Endothelial cell (in vitro differentiated cells): ENCODE data around the gene NBAS. TPM values are rescaled to one million over a fixed set of nuclear protein-coding genes. Genes with fewer than 3 reads are reported as not detected.

ENCODE experiments used
- DNase-seq: peaks from one replicate; pipeline ENCODE4 v3.0.0; 2021; ENCODE audit warnings: low spot score
- H3K27ac Mint-ChIP-seq: one replicate; pipeline ENCODE4 v1.8.0; 2021; ENCODE audit warnings: mixed read lengths, inconsistent platforms; ENCODE audit not compliant: unreplicated experiment
- H3K27me3 Mint-ChIP-seq: one replicate; pipeline ENCODE4 v1.8.0; 2021; ENCODE audit warnings: mild to moderate bottlenecking, moderate library complexity, mixed read lengths, inconsistent platforms; ENCODE audit not compliant: unreplicated experiment
- H3K36me3 Mint-ChIP-seq: one replicate; pipeline ENCODE4 v1.8.0; 2021; ENCODE audit warnings: mild to moderate bottlenecking, low read depth, mixed read lengths, inconsistent platforms; ENCODE audit not compliant: unreplicated experiment
- H3K4me1 Mint-ChIP-seq: one replicate; pipeline ENCODE4 v1.8.0; 2021; ENCODE audit warnings: mild to moderate bottlenecking, mixed read lengths, inconsistent platforms; ENCODE audit not compliant: unreplicated experiment
- H3K4me3 Mint-ChIP-seq: one replicate; pipeline ENCODE4 v1.8.0; 2021; ENCODE audit warnings: mild to moderate bottlenecking, mixed read lengths, inconsistent platforms; ENCODE audit not compliant: unreplicated experiment
- H3K9me3 Mint-ChIP-seq: one replicate; pipeline ENCODE4 v1.8.0; 2021; ENCODE audit warnings: mixed read lengths, inconsistent platforms; ENCODE audit not compliant: unreplicated experiment
- CTCF ChIP-seq: fragments of 200-600 bp; sonication (generic); IDR thresholded peaks from one replicate; pipeline ENCODE4 v1.5.0; 2021; ENCODE audit warnings: antibody characterized with exemption; ENCODE audit not compliant: unreplicated experiment
- total RNA-seq: library from RNA; stranded (reverse); fragmentation: NEBNext Ultra II Directional; extraction: Animal tissue kit (Norgen Biotek cat#: 25700); gene quantifications from one replicate; pipeline ENCODE4 v1.2.1, GENCODE V29; 2021; ENCODE audit not compliant: unreplicated experiment

The NBAS gene
- total RNA-seq, 1 donor from 2014 or later = 52.8 TPM

- H3K4me1 Mint-ChIP-seq = peaks cover 17% of the 10 kb centered on the region
- DNase-seq = no peak
- no peak for TF ChIP-seq CTCF
- H3K27me3 Mint-ChIP-seq = peaks cover 5% of the 10 kb centered on the region
- no peak overlapping the region for H3K27ac Mint-ChIP-seq
- H3K36me3 Mint-ChIP-seq = peaks cover 8% of the 10 kb centered on the region
- no peak overlapping the region for H3K4me3 Mint-ChIP-seq
- no peaks in the 10 kb centered on the region for H3K9me3 Mint-ChIP-seq
Measured at GRCh38 chr2:15242936-15243461, 318.1 kb downstream of the NBAS start.

GRCh38 chr2:15241929-15242328 is 319.2 kb downstream of the NBAS start:
- Mint-ChIP-seq H3K4me1 (peaks cover 18% of the 10 kb centered on the region), H3K27ac (no peak overlapping the region), H3K36me3 (peaks cover 10% of the 10 kb centered on the region), H3K27me3 (peaks cover 5% of the 10 kb centered on the region), H3K4me3 (no peak overlapping the region), H3K9me3 (no peaks in the 10 kb centered on the region)
- DNase-seq = no peak
- TF ChIP-seq CTCF = no peak

GRCh38 chr2:15241201-15241600 is 319.9 kb downstream of the NBAS start:
- no peaks in the 10 kb centered on the region for H3K9me3 Mint-ChIP-seq
- H3K36me3 Mint-ChIP-seq = peaks cover 10% of the 10 kb centered on the region
- TF ChIP-seq CTCF = no peak
- H3K27ac Mint-ChIP-seq = peak overlapping the region; percentile 85
- peaks cover 5% of the 10 kb centered on the region for H3K27me3 Mint-ChIP-seq
- DNase-seq = no peak
- H3K4me3 Mint-ChIP-seq = no peak overlapping the region
- H3K4me1 Mint-ChIP-seq = peaks cover 18% of the 10 kb centered on the region

DNA sequence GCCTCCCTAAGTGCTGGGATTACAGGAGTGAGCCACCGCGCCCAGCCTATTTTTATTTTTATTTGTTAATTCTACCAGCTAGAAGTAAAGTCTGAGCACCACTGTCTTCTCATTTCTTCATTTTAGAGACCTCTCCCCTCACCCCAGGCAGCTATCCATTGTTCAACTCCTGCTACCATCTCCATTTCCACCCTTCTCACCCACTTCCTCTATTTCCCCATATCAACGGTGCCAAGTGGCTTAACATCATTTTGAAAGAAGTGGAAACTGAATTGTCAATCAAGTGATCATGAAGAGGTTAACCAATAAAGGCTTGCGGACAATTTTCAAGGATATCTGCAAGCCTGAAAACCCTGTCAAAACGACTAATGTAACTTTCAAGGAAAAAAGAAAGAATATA is 323.1 kb downstream of the NBAS start:
- peak overlapping the region; percentile 14 for H3K4me3 Mint-ChIP-seq
- H3K4me1 Mint-ChIP-seq = peaks cover 14% of the 10 kb centered on the region
- H3K9me3 Mint-ChIP-seq = no peaks in the 10 kb centered on the region
- TF ChIP-seq CTCF = no peak
- peak overlapping the region; percentile 9 for H3K27ac Mint-ChIP-seq
- no peaks in the 10 kb centered on the region for H3K27me3 Mint-ChIP-seq
- H3K36me3 Mint-ChIP-seq = peaks cover 5% of the 10 kb centered on the region
- no peak for DNase-seq

GRCh38 chr2:15230599-15231192 is 330.4 kb downstream of the NBAS start:
- Mint-ChIP-seq H3K27ac (no peak overlapping the region), H3K4me1 (peaks cover 4% of the 10 kb centered on the region), H3K36me3 (peaks cover 4% of the 10 kb centered on the region), H3K27me3 (no peaks in the 10 kb centered on the region), H3K4me3 (no peak overlapping the region), H3K9me3 (no peaks in the 10 kb centered on the region)
- DNase-seq = no peak
- TF ChIP-seq CTCF = no peak
